Stimulated activated CD8-positive, alpha-beta memory T cell treated with anti-CD3 and anti-CD28 coated beads, Interleukin-4, amount 100 ng/mL, for 48 hours (primary cell): ENCODE results near the gene TOP2B.

ENCODE experiments used
- DNase-seq: peaks from one replicate; pipeline ENCODE4 v3.0.0-alpha.2; 2020

Gene TOP2B

DNA sequence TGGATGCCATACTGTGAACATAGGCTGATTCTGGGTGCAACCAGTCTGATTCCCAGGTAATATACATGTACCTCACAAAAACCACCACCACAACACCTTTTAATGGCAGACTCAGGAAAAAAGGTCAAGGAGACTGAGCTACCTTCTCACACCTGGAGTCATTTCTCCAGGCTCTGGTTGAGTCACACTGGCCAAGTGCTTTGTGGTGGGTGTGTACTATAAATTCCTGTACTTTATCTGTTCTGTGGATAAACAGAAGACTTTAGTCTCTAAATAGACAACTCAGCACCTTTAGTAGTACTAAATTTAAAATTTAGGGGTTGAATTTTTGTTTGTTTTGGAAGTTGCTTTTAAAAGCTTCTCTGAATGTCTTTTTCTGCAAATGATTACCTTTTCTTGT, 46.7 kb downstream of the TOP2B start:
- DNase-seq, result no peak

DNA sequence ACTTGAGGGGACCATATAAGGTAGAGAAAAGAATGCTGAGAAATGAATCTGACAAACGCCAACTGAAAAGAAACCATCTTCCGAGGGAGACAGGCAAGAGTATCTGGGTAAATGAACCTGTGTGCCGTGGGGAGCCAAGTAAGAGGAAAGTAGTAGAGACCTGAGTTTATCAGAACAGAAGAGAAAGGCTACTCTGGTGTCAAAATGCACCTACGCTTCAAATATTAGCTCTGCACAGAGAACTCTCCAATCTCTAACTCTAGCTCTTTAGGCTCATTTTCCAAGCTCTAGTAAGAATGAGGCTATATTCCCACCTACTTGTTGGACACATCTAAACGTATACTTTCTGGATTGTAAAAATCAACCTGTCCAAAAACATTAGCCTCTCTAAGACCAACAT, 53.5 kb downstream of the TOP2B start:
- no peak for DNase-seq

DNA sequence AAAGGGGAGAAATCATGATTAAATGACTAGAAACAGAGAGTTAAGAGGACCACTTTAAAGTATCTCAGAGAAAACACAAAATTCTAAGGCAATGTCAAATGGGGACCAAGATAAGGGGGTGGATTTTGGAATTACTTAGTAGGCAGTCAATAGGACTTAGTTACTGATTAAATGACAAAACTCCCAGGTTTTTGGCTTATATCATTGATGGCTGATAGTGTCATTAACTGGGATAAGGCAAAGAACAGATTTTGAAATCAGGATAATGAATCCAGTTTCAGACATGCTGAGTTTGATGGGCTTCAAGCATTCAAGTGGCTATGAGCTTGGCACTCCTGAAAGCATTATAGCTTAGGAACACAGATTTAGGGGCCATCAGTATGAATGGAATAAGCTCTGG, 53.9 kb downstream of the TOP2B start:
- no peak for DNase-seq

DNA sequence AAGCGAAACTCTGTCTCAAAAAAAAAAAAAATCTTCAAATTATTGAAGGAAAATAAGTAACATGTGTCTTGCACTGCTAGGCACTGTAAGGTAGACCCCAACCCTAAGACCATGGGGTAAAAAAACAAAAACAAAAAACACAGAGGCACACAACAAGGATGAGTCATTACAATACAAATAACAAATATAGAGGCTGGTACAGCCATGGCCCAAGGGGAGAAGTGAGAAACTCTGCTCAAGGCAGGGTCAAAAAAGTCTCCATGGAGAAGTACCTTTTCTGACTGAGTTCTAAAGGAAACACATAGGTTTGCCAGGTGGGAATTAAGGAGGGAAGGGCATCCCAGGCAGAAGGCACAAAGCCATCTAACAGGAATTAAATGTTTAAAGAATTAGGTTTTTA, 54.5 kb downstream of the TOP2B start:
- no peak for DNase-seq

DNA sequence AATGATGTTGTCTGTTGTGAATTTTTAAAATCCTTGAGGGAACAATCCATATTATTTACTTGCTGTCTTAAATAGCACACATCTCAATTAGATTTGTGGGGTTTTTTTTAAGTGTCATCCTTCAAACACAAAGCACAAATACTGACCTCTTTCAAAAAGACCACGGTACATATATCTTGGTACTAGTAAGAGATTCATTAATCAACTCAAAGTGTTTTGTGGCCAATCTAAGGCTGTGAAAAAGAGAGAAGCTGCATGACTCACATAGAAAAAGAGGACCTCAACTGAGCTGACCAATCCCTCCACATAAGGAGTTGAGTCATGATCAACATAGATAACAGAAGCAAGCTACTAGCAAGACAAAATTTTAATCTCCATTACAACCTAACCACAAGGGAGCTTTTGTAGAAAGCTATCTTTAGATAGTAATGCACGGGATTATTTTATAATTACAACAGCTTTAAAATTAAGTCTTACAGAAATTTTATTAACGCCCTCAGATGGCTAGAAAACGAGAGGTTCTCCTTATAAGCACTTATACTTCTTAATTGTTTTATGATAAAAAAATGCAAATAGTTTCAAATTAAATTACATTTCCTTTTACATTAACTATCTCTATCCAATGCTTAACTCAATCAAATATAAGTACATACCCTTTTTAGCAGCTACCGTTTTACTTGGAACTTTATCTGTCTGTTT, 60.5 kb downstream of the TOP2B start:
- DNase-seq, result no peak

DNA sequence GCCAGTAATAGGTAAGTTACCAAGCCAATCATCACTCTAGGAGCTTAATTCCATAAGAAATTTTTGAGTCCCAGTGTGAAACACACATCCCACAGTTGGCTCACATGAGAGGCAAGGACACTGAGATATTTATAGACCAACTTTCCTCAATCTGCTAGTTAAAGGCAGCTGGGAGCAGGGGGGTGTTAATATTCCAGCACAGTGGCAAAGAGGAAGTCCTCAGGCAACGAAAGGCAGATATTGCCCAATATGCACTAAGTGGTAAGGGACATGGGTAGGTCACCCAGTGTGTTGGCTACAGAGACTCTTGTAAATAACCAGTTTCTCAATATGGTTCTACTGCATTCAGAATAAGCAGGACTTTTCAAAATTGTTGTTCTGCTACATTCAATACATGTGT, 61.0 kb downstream of the TOP2B start:
- no peak for DNase-seq

DNA sequence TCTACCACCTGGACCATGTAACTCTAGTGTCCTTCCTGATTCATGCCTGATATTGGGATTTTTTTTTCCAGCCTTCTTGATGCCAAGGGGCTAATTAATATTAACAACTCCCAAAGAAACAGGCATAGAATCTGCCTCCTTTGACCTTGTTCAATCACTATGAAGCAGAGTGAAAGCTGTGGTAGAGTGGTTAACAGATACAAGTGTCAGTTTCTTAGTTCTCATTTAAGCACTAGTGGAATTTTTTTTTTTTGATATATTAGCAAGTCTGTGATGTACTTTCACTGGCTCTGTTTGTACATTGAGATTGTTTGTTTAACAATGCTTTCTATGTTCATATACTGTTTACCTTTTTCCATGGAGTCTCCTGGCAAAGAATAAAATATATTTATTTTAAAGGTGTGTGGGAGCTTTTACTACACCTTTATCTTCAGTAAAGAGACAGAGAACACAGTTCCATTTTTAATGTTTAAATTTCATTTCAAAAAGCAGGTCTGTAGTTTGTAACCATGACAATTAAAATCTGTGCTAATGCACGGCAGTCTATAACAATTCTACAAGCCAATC, 67.1 kb downstream of the TOP2B start:
- DNase-seq, result no peak

DNA sequence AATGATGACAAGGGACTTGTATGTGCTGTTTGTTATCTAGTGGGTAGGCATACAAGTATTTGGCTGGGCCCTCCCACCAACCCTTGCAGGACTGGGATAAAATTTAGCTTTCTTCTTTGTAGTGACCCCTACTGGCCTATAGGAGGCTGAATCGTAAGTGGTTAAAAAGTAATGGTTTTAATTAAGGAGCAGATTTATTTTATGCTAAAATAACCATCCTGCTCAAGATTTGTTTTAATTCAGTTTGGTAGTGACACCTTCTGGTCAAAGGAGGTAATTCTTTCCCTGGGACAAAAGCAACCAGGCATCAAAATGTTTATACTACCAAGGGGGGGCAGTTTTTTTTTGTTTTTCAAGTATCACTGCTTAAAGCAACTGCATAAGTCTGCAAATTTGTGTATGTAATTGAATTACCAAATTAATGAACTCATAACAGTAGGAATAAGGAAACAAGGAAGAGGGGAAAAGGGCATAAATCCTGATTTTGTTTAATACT, 70.7 kb downstream of the TOP2B start:
- DNase-seq, result no peak

DNA sequence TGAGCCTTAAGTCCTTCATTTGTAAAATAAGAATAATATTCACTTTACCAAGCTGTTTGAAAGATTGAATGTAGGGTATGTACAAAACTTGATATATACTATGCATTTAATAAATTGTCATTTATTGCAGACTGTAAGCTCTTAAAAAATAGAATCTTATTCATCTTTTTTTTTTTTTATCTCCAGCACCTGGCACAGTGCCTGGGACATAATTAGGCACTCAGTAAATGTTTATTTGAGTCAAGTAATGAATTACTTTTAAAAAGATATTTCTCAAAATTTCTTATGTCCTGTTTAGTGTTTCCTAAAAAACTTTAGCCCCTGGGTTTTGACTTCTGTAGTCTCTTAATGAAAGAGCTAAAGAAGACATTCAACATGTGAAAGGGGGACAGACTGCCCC, 71.7 kb downstream of the TOP2B start:
- no peak for DNase-seq

DNA sequence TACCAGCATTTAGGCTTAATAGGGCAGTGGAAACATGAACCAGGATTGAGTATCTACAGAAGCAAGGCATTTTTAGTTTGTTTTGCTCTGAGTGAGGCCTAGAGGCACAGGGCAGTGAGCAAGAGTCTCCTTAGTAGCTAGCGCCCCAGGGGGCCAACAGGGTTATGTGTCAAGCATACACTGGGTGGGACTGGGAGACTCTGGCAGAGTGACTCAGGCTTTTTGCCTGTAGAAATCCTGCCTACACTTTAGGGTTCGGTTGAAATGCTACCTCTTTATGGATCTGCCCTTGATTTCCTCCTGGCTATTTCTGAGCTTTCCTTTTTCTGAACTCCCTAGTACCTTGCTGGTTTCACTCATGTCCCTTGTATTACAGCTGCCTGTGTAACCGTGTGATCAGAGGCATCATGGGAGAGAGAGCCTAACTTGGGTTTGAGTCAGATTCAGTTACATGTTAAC, 72.2 kb downstream of the TOP2B start:
- no peak for DNase-seq

DNA sequence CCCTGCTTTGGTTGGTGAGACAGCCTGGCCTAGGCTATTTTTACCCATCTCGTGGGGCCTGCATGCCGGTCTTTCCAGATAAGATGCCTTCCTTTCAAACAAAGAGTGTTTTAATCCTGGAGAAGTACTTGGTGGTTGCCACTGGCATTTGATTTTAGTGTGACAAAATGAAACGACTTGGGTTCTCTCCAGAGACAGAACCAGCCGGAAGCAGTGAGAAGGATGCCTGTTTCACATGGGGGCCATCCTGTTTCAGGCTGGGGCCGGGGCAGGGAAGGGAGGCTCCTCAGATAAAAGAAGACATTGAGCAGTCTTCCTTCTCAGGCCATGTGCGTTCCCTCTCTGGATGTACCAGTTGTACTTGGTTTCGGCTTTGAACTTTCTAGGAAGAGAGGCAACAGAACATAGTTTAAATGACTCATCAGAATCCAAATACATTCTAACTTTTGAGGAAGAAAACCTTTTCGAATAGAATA, 74.9 kb downstream of the TOP2B start:
- no peak for DNase-seq

DNA sequence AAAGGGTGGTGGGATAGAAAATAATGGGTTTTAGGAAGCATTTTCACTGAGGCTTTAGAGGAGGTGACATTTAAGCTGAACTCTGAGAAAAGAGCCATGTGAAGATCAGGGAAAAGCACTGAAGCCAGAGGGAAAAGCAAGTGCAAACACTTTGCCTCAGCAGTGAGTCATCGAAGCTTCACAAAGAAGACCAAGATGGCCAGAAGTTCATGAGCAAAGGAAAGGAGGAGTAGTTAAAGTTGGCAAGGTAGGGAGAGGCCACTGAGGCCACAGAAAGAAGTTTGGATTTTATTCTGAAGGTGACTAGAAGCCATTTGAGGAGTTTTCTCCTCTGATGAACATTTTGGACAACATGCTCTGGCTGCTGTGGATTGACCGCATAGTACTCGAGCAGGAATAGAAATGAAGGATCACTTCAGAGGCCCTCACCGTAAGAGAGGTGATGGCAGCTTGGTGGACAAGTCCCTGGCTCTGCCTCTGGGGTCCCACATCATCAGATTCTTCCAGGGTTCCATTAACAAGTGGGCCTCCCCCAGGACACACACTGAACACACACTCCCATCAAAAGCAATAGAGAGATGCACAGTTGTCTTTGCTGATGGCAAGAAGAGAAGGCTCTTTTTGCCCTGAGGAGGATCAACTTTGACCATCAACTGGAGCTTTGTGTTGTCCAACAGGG, 75.5 kb downstream of the TOP2B start:
- no peak for DNase-seq

DNA sequence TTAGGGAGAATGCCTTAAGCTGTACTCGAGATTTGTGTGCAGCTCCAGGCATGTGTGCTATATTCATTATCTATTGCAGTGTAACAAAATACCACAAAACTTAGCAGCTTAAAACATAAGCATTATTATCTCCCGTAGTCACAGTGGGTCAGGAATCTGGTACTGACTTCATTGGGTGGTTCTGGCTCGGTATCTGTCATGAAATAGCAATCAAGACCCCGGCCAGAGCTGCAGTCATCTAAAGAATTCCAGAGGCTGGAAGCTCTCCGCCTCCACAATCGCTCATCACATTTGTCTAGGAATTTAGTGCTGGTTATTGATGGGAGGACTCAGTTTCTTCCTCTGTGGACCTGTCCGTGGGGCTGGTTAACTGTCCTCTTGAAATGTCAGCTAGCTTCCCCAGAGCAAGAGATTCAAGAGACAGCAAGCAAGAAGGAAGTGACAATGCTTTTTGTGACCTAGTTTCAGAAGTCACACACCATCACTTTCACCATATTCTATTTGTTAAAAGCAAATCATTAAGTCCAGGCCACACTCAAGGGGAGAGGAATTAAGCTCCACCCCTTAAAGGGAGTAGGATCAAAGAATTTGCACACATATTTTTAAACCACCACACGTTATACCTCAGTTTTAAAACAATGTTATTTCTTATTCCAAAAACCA, 76.1 kb downstream of the TOP2B start:
- no peak for DNase-seq

DNA sequence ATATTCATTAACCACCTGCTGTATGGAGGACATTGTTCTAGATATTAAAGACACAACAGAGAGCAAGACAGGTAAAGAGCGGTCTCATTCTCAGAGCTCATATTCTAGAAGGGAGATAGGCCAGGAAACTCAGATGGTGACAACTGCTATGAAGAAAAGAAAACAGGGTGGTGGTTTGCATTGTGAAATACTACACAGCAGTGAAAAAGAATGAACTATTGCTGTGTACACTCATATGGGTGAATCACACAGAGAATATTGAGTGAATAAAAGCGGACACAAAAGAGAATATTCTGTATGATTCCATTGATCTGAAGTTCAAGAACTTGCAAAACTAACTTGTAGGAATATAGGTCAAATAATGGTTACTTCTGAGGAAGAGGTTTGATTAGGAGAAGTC, 76.7 kb downstream of the TOP2B start:
- DNase-seq, result no peak

DNA sequence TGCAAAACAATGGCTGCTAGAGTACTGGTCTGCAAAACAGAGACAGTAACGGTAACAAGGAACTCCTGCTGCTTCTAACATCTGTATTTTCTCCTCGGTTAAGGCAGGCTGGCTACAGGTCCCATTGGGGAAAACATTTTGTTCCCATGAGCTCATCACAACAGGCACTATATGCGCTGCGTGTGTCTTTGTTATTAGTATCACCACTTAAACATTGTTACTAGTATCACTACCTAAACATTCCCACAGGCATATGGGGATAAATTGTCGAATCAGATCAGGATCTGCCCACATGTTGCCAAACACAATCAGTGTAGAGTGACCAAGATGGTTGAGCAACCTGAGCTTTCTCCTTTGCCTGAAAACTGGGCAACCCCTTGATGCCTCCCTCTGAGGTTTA, 77.2 kb downstream of the TOP2B start:
- DNase-seq, result no peak

DNA sequence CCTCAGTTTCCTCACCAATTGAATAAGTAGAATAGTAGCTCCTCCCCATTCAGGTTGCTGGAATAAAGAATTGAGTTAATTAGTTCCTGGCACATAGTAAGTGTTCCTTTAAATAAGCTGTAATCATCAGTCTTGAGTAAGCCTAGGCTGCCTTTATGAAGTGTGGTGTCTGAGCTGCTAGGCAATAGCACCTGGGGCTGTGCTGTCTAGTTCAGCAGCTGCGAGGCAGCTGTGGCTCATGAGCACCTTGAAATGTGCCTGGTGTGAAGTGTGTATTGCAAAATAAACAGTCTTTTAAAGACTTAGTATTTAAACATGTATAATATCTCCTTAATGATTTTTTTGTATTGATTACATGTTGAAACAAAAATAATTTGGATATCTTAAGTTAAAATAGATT, 77.6 kb downstream of the TOP2B start:
- no peak for DNase-seq

DNA sequence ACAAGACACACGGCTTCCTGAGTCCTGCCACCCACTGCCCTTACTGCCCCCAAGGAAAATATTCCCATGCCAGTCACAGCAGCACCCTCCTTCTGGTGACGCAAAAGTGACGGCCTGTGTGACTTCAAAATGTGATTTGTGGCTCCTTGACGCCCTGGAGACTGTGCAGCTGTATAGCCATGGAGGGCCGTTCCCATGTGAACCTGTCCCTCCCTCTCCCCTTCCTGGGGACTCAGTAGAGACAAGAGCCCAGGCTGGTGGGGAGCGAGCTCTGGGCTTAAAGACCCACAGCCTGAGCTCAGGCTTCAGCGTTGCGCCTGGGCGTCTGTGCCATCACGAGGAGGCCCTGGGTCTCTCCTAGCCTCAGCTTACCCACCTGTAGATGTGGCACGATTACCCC, 78.2 kb downstream of the TOP2B start:
- DNase-seq, result no peak

DNA sequence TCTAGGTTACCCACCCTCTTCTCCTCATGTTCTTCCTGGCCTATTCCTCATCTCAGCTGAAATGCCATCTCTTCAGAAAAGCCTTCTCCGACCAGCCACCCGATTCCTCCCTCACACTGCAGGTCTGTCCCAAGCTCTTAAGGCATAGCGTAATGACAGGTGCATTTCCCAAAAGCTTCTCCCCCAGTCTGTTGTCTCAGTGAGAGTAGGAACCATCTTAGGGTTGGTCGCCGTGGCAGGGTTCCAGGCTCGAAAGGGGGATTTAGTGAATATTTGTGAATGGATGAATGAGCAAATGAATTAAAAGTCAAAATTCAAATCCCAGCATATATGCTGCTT, 78.6 kb downstream of the TOP2B start:
- DNase-seq, result no peak

DNA sequence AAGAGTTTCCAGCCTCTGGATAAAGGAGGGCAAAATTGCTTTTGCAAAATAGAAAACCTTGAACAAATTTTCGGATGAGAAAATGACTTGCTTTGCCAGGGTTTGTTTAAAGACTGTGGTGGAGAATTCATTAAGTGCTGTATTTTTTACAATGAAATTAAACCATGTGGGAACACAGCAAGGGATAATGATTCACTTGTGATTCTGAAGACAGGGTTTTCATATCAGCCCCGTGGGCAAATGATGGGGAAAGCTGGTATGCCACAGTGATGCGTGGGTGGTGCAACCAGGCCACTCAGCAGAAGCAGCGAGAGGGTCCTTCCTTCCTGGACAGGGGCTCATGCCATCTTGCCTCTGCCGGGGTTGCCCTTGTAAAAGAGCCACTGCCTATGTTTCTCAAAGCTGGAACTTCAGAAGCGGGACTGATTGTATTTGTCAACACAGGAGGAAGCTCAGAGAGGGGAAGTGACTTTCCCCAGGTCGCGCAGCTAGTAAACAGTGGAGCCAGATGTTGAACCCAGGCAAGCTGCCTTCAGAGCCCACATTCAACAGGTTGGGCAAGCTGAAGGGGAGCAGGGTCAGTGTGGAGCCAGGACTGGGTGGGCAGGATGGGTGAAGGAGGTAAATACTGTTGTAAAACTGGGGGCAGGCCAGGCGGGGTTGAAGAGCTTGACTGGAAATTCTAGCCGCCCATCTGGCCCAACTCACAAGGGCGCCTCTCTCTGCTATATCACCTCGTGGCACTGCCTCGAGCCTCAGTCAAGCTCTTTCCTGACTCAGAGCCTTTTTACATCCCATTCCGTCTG, 79.1 kb downstream of the TOP2B start:
- DNase-seq, result no peak

DNA sequence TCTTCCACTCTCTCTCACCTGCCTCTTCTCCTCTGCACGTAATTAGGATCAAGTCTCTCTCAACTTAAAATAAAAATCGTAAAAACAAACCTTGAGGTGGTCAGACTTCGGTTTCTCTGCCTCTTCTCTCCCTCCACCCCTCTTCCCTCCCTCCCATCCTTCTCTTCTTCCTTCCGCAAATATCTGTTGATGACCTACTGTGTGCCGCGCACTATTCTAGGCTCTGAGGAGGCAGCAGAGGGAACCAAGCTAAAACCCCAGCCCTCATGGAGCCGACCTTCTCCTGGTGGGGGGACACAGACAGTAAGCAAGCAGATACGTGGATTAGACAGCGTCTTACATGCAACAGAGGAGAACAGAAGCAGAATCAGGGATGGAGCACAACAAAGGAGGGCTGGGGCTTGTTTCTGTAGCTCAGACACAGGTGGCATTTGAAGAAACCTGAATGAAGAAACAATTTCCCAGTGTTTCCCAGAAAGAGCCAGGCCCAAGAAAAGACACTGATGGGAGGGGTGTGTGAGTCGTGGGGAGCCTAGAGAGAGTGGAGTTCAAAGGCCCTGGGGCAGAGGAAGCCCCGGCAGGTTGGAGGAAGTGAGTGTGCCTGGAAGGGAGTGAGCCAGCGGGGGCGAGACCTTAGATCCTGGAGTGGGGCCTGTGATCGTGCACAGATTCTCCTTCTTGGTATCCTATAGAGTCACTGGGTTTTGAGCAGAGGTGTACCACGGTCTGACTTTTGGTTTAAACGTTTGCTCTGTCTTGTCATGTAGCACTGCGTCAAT, 80.5 kb downstream of the TOP2B start:
- DNase-seq, result no peak

DNA sequence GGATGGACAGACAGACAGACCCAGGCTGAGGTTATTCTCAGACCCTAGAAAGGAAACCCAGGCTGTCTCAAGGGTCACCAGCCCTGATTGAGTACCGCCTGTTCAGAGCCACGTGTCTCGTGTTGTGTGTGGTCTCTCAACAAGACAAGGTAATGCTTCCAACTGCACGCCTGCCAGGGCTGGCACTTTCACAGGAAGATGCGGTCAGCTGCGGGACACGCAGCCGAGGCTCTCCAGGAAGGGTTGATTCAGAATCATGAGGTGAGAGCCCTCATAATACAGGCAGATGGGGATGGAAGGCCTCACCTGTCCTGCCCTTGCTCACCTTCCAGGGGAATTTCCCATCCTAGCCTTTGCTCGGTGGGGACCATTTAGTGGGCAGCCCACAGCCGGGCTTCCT, 81.4 kb downstream of the TOP2B start:
- DNase-seq, result no peak

DNA sequence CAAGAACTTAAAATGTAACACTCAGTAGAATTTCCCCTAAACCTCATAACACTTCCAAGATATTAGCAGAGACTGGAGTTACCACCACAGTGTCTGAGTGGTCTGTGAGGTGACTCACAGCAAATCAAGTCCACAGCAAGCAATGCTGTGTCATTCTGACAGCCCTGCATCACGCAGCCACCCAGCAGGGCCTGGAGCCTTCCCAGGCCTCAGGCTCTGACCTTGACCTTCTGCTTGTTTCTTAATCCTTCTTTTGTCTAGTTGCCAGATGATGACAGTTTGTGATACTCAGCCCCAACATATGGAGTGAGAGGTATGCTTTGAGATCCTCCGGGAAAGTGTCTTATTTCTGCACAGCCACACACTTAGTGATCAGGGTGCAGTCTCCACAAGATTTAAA, 82.5 kb downstream of the TOP2B start:
- DNase-seq, result no peak
